Upper lobe of right lung (tissue), 1 donor: ENCODE data around the gene HOXB2. TPM values are rescaled to one million over a fixed set of nuclear protein-coding genes. Genes with fewer than 3 reads are reported as not detected.

Experiments
- ATAC-seq: fragments of 200-7000 bp; cut with Tn5 transposase; one replicate; pipeline ENCODE4 v1.9.1; 2020; ENCODE audit warnings: mild to moderate bottlenecking, moderate library complexity
- DNase-seq: peaks from one replicate; pipeline ENCODE4 v3.0.0-alpha.2; 2020
- H3K27ac ChIP-seq: fragments of 200-600 bp; one replicate; pipeline ENCODE4 v1.8.0; 2022
- H3K27me3 ChIP-seq: fragments of 200-600 bp; one replicate; pipeline ENCODE4 v1.8.0; 2022; ENCODE audit warnings: mild to moderate bottlenecking
- H3K36me3 ChIP-seq: fragments of 200-600 bp; one replicate; pipeline ENCODE4 v1.8.0; 2022
- H3K4me1 ChIP-seq: fragments of 200-600 bp; one replicate; pipeline ENCODE4 v1.8.0; 2022
- H3K4me3 ChIP-seq: fragments of 200-600 bp; one replicate; pipeline ENCODE4 v1.8.0; 2022; ENCODE audit warnings: mild to moderate bottlenecking
- H3K9me3 ChIP-seq: fragments of 200-600 bp; one replicate; pipeline ENCODE4 v1.8.0; 2022
- intact Hi-C: fragments of 100-400 bp; cut with DNase I; formaldehyde crosslinking; loops from one replicate; pipeline ENCODE4 v1.11.0; 2022
- total RNA-seq: library from RNA; stranded (reverse); fragmentation: NEBNext Ultra II Directional; extraction: Animal tissue kit (Norgen Biotek cat#: 25700); gene quantifications from one replicate; pipeline ENCODE4 v1.2.1, GENCODE V29; 2021
- TF ChIP-seq, protein P1 (sequence below): fragments of 200-600 bp; IDR thresholded peaks from one replicate; pipeline ENCODE4 v1.8.0; 2022; ENCODE audit warnings: antibody characterized with exemption
- donor health status: DM: no; HTN: yes; CAD: no; lungs with severe emphysema.

Gene HOXB2
- total RNA-seq, 1 donor from 2014 or later, result 11.0 TPM

DNA sequence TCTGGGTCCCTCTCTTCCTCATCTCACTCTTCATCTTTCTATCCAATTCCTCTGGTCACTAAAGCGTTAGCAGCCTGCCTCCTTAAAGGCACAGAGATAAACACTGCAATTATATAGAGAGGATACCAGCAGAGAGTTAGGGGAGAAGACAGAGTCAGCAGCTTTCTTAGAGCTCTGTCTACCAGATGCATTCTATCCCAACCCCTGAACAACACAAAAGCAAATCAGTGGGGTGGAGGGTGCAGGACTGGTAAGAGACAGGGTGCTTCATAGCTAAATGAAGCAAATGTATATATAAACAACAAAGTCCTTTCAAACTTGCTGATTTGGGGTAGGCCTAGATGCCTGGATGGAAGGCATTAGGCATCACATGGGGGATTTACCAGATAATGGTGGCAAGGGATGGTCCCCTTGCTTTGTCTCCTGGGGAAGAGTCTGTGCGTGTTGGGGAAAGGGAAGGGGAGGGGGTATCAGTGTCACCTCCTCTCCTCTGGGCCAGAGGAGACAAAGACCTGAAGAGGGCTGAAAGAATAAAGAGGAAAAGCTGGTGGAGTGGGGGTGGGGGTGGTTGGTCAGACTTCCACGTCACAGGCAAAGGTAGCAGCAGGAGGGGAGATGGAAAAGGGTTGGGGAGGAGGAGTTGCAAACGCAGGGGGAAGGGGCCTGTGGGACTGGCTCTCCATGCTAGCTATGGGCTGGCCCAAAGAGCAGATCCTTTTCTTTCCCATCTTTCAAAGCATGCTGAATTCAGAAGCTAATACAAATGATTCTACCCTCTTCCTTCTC, 21.2 kb upstream of the HOXB2 start:
- Histone ChIP-seq H3K27ac (no peak overlapping the region), H3K36me3 (no peaks in the 10 kb centered on the region), H3K9me3 (no peaks in the 10 kb centered on the region), H3K27me3 (peaks cover 55% of the 10 kb centered on the region), H3K4me3 (no peak overlapping the region), H3K4me1 (peaks cover 17% of the 10 kb centered on the region)
- intact Hi-C loops, result no loop called here
- TF ChIP-seq, protein P1, sequence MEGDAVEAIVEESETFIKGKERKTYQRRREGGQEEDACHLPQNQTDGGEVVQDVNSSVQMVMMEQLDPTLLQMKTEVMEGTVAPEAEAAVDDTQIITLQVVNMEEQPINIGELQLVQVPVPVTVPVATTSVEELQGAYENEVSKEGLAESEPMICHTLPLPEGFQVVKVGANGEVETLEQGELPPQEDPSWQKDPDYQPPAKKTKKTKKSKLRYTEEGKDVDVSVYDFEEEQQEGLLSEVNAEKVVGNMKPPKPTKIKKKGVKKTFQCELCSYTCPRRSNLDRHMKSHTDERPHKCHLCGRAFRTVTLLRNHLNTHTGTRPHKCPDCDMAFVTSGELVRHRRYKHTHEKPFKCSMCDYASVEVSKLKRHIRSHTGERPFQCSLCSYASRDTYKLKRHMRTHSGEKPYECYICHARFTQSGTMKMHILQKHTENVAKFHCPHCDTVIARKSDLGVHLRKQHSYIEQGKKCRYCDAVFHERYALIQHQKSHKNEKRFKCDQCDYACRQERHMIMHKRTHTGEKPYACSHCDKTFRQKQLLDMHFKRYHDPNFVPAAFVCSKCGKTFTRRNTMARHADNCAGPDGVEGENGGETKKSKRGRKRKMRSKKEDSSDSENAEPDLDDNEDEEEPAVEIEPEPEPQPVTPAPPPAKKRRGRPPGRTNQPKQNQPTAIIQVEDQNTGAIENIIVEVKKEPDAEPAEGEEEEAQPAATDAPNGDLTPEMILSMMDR, result no peak
- DNase-seq (no peak), ATAC-seq (no peak)

DNA sequence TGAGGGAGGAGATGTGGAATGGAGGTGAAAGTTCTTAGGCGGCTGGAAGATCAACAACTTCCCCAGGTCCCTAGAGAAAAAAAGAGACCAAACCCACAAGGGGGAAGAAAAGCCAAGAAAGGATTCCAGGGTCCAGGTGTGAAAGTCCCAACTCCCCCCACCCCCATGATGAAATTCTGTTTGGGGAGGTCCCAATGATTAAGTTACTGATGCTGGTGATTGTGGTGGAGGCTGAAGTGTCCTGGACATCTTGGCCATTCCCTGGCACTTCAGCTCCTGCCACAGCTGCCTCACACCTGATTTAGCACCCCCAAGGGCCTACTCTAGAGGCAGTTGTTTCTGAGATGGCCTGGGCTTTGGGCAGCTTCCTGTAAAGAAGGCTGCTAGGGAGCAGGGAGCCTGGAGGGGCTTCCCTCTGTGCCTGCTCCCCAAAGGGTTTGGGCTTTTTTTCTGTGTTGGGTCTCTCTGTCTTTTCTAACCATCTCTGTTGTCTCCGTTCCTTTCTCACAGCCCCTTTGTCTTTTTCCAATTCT, 20.2 kb upstream of the HOXB2 start:
- peaks cover 17% of the 10 kb centered on the region for H3K4me1 ChIP-seq
- H3K4me3 ChIP-seq, result peak overlapping the region; percentile 35
- peak overlapping the region; percentile 59 for H3K27ac ChIP-seq
- intact Hi-C loops, result no loop called here
- no peaks in the 10 kb centered on the region for H3K9me3 ChIP-seq
- H3K27me3 ChIP-seq, result peaks cover 49% of the 10 kb centered on the region
- DNase-seq, result no peak
- no peak for ATAC-seq
- no peaks in the 10 kb centered on the region for H3K36me3 ChIP-seq
- TF ChIP-seq, protein P1, result no peak

DNA sequence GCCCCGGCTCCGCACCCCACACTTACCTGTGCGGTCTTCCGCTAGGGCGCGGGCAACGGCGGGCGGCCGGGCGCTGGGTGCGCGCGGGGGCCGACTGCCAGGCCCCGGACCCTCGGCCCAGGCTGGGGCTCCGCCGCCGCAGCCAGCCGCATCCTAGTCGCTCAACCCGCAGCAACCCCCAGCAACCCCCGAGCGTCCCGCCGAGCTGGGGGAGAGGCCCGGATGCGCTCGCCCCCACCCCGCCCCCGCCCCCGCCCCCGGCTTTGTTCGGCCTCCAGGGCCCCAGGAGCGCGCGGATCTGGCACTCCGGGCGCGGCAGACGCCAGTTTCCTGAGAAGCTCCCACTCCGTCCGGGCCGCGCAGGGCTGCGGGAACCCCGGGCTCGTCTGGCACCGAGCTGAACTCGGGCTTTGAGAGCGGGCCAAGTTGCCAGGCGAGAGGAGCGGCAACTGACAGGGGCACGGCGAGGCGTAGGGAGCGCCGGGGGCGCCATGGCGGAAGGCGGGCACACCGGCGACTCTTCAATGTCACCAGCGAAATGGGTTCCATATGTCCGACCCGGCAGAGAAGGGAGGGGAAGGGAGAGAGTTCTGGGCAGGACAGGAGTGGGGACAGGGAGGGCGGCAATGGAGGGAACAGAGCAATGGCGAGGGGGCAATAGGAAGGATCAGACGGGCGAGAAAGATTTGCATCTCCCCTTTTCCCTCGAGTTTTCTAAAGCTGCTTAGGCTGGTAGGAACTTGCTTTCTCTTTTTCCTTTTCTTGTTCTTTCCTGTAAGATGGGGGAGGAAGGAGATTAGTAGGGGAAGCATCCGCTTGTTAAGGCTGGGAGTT, 19.5 kb upstream of the HOXB2 start:
- DNase-seq (no peak), ATAC-seq (no peak)
- Histone ChIP-seq H3K27ac (peak overlapping the region; percentile 59), H3K36me3 (no peaks in the 10 kb centered on the region), H3K9me3 (no peaks in the 10 kb centered on the region), H3K4me1 (peaks cover 17% of the 10 kb centered on the region), H3K4me3 (peak overlapping the region; percentile 35), H3K27me3 (peaks cover 48% of the 10 kb centered on the region)
- TF ChIP-seq, protein P1, result no peak
- intact Hi-C loops, result no loop called here

DNA sequence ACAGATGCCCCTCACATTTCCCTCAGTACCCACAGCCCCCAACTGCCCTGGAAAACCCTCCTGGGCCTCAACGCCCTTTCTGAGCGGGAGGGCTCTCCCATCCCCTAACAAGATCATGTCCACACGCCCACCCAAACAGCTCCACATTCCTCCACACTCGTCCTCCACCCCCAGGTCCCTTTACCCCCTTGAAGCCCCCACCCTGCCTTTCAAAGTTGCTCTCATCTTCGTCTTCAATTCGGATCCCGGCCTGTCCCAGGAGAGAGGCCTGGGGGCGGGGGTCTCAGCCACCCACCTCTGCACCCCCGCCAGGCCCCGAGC, 18.9 kb upstream of the HOXB2 start:
- H3K4me3 ChIP-seq, result peak overlapping the region; percentile 35
- ATAC-seq (no peak), DNase-seq (no peak)
- intact Hi-C loops, result no loop called here
- peaks cover 17% of the 10 kb centered on the region for H3K4me1 ChIP-seq
- peaks cover 42% of the 10 kb centered on the region for H3K27me3 ChIP-seq
- TF ChIP-seq, protein P1, result no peak
- peak overlapping the region; percentile 59 for H3K27ac ChIP-seq
- no peaks in the 10 kb centered on the region for H3K9me3 ChIP-seq
- no peaks in the 10 kb centered on the region for H3K36me3 ChIP-seq

DNA sequence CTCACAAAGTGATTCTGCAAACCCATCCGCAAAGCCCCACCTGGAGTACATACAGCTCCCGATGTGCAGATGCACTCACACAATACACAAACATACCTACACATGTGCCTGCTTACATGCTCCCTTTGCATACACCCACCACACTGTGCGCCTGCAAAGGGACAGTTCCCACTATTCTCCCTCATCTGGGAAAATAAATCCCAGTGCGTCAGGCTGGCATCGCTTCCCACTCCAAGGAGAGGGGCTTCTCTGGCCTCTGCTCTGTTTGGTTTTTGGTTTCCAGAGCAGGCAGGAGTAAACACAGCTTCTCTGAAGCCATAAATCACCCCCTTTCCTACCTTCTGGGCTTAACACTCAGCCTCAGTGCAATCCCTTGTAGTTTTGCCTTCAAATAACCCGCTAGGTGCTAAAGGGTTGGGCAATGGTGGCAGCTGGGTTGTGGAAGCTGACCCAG, 18.5 kb upstream of the HOXB2 start:
- no peak for ATAC-seq
- H3K9me3 ChIP-seq, result no peaks in the 10 kb centered on the region
- DNase-seq, result no peak
- intact Hi-C loops, result no loop called here
- H3K36me3 ChIP-seq, result no peaks in the 10 kb centered on the region
- H3K4me3 ChIP-seq, result peak overlapping the region; percentile 8
- H3K4me1 ChIP-seq, result peaks cover 17% of the 10 kb centered on the region
- peaks cover 39% of the 10 kb centered on the region for H3K27me3 ChIP-seq
- TF ChIP-seq, protein P1, result no peak
- peak overlapping the region; percentile 59 for H3K27ac ChIP-seq
